SH-SY5Y (cell line): ENCODE measurements around the gene ZNF804A.

Experiments
- GATA2 ChIP-seq: IDR thresholded peaks from 2 replicates; pipeline ENCODE4 v1.6.1; 2011; ENCODE audit warnings: mild to moderate bottlenecking, low read depth, low read length
- GATA3 ChIP-seq: IDR thresholded peaks from 2 replicates; pipeline ENCODE4 v1.6.1; 2011; ENCODE audit warnings: low read depth, mild to moderate bottlenecking, low read length, moderate library complexity

DNA sequence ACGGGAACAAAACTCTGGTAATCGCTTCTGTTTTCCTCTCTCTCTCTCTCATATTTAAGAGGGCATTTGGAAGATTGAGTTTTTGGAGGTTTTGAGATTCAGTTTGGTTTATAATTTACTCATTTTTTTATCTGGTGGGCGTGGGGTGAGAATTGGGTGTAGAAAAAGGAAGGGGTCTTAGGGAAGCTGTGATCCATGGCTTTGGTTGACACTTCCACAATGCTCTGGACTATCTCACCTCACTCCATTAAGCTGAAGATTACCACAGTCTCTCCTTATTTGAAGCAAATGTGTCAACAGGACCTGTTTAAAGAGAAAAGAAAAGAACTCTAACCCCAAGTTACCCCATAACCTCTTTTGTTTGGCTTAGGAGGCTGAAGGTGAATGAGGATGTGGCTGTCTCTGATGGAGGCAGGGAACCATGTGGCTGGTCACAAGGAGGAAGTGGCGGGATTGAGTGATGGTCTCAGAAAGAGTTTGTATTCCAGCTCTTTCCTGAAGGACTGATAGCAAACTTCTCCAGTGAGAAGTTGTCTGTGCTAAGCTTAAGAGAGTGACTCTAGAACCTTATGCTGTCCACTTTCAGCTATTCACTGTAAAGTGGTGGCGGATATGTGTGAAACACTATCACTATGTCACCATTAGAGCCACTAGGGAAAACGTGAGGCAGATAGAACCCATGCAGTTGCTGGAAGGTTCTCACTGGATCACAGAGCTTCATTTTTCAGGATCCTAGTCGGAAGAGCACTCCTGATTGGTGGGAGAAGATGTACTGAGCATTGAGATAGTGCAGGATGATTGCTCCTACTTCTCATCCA lies 934 bp downstream of the ZNF804A start:
- no peak for TF ChIP-seq GATA3
- no peak for TF ChIP-seq GATA2
